C4-2B (cell line): ENCODE data around the gene LRRFIP1.

Experiments
- CTCF ChIP-seq: fragments of 450-650 bp; conservative IDR thresholded peaks from 2 replicates; pipeline ENCODE4 v1.5.1; 2017; ENCODE audit warnings: mild to moderate bottlenecking
- ZFX ChIP-seq: fragments of 450-650 bp; IDR thresholded peaks from 2 replicates; pipeline ENCODE4 v1.6.1; 2017

GRCh38 chr2:237639836-237640220 is 12.4 kb downstream of the LRRFIP1 start:
- TF ChIP-seq CTCF: no peak
- no peak for TF ChIP-seq ZFX
